IPS DF 6.9 (cell line): ENCODE results near the gene TMEM150B.

Experiments used
- DNase-seq: peaks from one replicate; pipeline ENCODE4 v3.0.0-alpha.2; 2013; ENCODE audit warnings: low read depth, low spot score
- H3K27ac ChIP-seq: one replicate; pipeline ENCODE4 v1.5.1; 2013; ENCODE audit warnings: low read length, control low read depth
- H3K27me3 ChIP-seq: 2 replicates; pipeline ENCODE4 v1.6.1; 2013; ENCODE audit warnings: mild to moderate bottlenecking, low read length; ENCODE audit not compliant: control insufficient read depth, insufficient read depth
- H3K36me3 ChIP-seq: 2 replicates; pipeline ENCODE4 v1.6.1; 2013; ENCODE audit warnings: low read length; ENCODE audit not compliant: control insufficient read depth, insufficient read depth
- H3K4me1 ChIP-seq: 2 replicates; pipeline ENCODE4 v1.6.1; 2013; ENCODE audit warnings: low read length; ENCODE audit not compliant: control insufficient read depth, insufficient read depth
- H3K4me3 ChIP-seq: 2 replicates; pipeline ENCODE4 v1.5.1; 2013; ENCODE audit warnings: mild to moderate bottlenecking, low read length
- H3K9me3 ChIP-seq: 2 replicates; pipeline ENCODE4 v1.6.1; 2013; ENCODE audit warnings: low read length, inconsistent platforms; ENCODE audit not compliant: control insufficient read depth, insufficient read depth
- WGBS: extraction: QIAGEN DNeasy Blood & Tissue Kit; methylation state at CpG from one replicate; pipeline ENCODE4 v1.1.7; 2013; ENCODE audit warnings: mixed read lengths, missing lambda C conversion rate; ENCODE audit not compliant: insufficient read length, insufficient coverage; 5-methylcytosine and 5-hydroxymethylcytosine counted together

The TMEM150B gene

DNA sequence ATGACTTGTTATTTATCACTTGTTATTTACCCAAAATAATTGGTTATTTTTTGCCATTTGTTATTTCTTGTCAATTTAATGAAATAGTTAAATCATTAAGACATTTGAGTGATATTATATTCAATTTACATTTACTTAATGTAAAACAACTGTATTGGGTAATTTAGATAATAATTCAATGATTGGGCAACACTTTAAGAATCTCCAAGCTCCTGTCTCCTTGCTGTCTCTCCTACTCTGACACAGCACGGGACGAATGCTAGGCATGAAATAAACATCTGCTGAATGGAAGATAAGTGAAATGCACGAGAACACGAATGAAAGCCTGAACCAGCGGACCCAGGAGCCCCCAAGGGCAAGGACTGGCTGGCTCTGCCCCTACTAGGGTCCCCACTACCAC is 60.6 kb downstream of the TMEM150B start:
- DNase-seq, result no peak
- H3K27ac ChIP-seq, result no peak overlapping the region
- no peaks in the 10 kb centered on the region for H3K36me3 ChIP-seq
- H3K4me3 ChIP-seq, result no peak overlapping the region
- H3K4me1 ChIP-seq, result 0 out of 2 replicates have a peak, but pooled peaks cover 2% of the 10 kb centered on the region
- H3K9me3 ChIP-seq, result no peaks in the 10 kb centered on the region
- no CpG with 5 or more reads among the region's 5 CpGs for WGBS
- H3K27me3 ChIP-seq, result no peaks in the 10 kb centered on the region
